NOMO-1 (cell line): ENCODE measurements around the gene THRA.
A peak's percentile ranks its signal among the peaks of the same experiment; 100 is the strongest.

ENCODE experiments used
- DNase-seq, 2 experiments: peaks; one replicate each; lab custom pipeline; 2025; ENCODE audit not compliant: unreplicated experiment in 2 of 2; lab: John Stamatoyannopoulos, UW

Gene THRA

DNA sequence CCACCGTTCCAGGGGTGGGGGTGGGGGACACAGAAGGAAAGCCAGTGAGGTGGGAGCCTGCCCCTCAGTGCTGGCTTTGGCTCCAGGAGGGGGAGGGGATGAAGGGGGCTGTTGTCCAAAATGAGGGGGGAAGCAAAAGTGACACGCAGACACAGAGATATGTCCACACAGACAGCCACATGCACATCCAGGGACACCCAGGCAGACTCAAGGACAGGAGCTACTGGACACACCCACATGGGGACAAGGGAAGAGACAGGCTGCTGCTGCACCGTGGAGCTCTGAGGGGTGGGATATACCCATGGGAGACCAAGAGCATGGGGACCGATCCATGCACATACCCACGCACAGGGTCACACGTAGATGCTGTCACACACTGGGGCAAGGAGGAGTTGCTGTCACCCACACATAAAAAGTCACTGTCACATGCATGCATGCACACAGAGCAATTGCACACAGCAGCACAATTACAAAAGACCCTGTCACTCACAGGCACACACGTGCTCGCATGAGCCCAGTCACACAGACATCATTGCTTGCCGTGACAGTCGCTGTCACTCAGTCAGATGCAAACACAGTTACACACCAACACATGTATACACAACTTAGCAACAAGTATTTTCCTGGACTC lies 1.3 kb downstream of the THRA start:
- no peak for DNase-seq

DNA sequence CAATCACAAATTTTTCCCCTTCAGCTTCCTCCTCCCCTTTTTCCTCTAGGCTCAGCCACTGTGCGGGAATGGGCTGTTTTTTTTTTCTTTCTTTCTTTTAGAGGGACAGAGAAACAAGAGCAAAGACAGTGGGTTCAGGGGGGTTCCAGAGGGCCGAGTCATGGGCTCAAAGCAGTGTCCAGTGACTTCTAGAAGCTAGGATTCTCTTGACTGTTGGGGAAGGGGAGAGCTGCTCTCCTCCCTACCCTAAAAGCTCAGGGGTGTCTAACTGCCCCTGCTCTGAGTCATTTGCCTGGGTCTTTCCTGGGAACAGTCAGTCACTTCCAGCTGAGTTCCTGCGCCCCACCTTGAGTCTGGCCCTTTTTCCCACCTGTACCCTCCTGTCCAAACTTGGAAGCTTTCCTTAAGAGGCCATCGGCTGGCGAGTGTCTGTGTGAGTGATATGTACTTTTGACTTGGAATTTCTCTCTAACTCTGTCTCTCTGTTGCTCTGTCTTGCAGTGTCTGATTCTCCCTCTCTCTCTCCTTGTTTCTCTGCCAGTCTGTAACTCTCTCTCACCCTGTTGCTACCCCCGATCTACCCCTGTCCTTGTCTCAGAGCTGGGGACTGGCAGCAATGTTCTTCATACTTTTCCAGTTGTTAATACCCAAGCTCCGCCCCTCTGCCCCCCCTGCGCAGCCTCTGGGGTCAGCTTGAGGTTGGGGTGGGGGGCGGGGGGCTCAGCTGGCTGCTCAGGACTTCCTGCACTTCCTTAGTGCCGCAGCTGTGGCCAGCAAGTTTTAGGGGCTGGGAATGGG lies 2.4 kb downstream of the THRA start:
- DNase-seq, result no peak

DNA sequence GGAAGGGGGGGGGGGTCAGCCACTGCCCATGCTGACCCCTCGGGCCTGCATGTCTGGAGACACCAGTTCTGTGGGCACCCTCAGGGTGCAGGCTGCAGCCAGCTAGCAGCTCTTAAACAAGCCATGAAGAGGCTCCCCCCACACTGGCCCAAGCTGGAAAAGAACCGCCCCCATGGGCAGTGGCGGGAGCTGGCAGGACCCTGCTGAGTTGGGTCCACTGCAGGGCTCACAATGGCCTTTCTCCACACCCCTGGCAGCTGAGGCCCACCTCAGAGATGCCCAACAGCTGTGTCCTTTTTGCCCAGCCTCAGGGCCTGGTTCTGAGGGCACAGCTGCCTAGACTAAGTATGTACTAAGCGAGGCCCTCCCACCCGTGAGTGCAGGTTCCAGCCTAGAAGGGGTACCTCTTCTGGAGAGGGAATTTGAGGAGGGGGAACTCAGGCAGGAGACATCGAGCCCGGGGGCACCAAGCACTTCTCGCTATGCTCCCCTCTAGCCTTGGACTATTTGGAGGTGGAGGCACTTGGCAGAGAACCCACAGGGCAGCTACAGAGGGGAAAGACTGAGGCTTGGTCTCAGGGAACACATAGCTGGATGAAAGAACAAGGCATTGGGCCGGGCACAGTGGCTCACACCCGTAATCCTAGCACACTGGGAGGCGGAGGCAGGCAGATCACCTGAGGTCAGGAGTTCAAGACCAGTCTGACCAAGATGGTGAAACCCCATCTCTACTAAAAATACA lies 3.2 kb downstream of the THRA start:
- no peak for DNase-seq

DNA sequence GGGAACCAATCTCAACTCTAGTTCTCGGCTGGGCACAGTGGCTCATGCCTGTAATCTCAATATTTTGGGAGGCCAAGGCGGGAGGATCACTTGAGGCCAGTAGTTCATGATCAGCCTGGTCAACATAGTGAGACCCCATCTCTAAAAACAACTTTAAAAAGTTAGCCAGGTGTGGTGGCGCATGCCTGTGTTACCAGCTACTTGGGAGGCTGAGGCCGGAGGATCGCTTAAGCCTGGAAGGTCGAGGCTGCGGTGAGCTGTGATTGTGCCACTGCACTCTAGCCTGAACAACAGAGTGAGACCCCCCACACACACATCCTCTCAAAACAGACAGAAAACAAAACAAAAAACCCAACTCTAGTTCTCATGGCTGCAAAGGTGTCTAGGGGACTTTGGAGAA lies 4.9 kb downstream of the THRA start:
- DNase-seq, result no peak

DNA sequence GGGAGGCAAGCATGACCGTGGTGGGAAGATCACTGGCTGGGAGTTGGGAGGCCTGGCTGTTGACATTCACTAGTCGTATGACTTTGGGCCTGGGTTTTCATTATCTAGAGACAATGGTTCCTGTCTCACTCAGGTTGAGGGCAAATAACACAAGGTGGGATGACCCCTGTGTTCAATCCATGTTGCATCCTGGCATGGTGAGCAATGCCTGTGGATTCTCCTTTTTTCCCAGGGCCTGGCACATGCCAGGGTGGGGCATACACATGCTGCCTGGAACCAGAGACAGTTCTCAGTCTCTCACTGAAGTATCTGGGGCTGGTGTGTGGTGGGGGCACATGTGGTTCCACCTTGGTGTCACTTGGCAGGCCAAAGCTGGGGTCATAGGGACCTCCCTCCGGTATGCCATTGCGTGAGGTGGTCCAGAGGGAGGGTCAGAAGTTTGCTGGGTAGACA lies 5.4 kb downstream of the THRA start:
- DNase-seq, result no peak

DNA sequence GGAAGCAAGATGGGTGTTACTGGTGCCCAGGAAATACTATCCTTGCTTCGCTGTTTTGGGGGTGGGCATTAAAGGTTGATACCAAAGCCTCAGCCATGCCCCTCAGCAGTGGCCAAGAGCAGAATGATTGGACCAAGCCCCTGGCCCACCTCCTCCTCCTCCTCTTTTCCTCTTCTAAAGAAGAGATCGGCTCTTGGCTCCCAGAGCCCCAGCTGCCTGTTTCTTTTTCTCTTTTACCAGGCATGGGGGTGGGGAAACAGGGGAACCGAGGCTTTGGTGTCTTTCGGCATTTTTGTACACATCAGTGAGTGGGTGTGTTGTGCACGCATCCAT lies 5.8 kb downstream of the THRA start:
- no peak for DNase-seq

DNA sequence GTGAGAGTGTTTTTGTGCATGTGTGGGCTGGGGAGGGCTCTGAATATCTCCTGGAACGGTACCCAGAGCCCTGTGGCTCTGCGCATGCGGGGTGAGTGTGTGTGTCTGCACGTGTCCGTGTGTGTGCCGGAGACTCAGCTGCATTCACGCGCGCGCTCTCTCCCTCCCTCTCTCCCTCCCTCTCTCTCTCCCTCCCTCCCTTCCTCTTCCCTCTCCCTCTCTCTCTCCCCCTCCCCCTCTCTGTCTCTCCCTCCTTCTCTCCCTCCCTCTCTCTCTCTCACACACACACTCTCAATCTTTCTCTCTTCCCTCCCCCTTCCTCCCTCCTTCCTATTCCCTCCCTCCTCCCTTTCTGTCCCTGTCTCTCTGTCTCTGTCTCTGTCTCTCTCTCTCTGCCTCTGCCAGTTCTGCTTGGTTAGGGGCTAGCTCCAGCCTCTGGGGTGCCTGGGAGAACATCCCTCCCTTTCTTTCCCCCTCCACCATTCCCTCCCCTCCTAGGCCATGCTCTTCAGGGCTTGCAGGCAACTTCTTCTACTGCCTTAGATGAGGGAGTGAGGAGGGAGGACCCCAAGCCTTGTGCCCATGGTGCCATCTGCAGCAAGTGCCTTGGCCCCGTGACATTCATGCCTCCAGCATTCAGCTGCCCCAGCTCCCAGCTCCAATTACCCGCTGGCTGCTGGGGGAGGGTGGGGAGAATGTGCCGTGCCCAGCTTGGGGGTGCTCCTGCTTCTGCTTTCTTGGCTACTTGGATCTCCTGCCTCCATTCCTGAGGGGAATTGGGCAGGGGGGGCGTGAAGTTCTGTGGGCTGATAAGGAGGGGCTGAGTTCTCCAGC lies 6.4 kb downstream of the THRA start:
- peak in 1 of 2 experiments; percentile 19 for DNase-seq

DNA sequence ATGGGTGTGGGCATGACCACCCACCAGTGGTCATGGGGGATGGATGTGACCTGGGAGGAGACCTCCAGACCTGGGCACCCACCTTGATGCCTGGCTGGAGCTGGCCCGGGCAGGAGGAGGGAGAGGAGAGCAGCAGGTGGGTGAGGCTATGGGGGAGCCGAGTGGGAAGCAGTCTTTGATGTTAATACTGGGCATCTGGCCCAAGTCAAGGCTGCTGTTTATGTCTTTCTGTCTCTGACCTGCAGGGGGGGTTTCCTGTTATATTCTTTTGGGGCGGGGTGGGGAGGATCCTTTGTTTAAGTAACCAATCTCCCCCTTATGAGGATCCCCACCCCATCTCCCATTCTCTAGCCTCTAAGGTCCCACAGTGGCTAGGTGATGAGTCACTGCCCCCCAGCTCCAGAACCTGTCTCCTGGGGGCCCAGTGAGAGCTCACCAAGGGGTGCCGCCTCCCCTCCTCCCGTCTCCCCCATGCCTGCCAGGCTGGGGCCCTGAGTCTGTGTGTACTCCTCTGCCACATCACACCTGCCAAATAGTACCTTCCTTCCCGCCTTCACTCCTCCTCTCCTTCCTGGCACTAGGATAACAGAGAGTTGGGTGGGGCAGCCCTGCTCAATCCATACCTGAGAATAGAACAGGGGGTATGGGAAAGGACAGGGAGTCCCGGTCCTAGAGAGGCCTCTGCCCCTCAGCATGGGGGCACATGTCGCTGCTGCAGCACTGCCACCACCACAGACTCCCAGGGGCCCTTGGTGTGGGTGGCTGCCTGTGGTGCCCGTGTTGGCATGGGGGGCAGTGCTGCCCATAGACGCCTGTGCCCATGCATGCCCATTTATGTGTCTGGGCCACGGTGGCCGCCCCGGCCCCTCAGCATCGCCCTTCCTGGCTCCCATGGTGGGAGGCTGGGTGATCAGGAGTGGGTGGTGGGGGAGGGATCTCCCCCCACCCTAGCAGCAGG lies 7.3 kb downstream of the THRA start:
- DNase-seq, result no peak

DNA sequence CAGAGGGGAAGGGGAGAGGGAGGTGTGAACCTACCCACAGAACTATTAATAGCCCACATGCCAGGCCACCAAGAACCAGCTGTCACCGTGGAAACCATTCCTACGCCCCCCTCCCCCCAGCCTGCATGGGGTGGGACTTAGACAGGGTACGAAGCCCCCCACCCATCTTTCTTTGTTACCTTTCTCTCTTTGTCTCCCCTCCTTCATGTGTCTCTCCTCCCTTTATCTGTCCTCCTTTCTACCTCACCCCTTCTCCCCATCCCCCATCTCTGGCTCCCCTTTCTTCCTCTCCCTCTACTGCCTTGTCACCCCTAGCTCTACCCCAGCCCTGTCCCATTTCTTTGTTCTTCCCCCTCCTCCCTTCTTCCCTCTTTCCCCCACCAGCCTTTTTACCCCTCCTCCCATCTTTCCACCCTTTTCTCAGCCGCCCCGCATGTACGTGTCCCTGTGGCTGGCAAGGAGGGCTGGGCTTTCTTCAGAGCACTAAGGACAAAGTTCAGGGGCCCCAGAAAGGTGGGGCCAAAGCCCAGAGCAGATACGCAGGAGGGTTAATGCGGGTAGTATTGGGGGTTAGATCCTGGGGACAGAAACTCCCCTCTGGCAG lies 8.0 kb downstream of the THRA start:
- no peak for DNase-seq

DNA sequence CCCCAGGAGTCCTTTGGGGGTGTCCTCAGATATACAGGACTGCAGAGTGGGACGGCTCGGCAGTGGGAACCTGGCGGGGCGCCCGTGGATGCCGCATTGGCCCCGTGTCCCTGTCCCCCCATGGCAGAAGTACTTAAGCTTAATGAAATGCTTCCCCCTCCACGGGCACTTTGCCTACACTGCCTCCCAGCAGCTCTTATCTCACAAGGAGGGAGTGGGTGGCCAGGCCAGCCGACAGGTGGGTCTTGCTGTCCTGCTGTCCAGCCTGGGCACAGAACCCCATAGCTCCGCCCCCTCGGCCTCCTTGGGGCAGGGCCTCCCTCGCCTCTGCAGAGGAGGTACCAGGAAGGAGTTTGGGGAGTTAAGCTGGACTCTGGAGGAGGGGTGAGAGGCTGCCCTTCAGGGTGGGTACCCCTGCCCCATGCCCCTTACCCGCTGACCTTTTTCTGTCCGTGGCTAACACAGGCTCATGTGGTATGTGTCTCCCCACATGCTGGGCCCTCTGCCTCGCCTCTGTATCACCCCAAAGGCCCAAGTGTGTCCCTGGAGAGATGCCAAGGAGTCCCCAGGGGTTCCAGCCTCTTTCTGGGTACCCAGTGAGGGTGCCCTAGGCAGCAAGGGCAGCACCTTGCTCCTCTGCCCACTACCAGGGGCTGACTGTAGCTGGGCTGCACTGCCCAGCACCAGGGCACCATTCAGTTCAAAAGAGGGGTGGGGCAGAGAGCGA lies 8.7 kb downstream of the THRA start:
- DNase-seq, result no peak

DNA sequence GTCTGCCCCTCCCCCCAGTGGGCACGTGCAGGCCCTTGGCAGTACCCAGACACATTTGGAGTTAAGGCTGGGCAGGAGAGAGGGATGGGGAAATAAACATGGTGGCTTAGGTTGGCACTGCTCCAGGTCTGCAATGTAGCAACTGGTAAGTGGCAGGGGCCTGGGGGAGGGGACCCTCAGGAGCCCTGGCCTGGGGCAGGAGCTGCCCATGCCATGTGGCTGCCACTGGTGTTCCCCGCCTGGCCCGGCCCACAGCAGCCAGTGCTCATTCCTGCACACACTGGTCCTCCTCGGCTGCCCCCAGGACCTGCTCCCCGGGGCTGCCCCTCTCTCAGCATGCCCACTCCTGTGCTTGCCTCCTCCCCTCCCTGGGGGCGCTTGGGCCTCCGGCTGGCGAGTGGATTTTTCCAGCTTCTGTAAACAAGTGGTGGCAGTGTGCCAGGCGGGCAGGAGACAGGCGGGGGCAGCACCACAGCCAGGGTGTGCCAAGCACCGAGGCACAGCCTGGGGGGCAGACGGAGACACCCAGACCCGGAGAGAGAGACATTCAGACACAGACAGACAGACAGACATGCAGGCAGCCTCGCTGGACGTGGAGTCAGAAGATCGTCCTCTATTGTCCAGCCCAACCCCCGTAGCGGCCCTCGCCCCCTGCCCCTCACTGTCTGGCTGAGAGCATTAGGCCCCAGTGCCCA lies 9.4 kb downstream of the THRA start:
- no peak for DNase-seq

DNA sequence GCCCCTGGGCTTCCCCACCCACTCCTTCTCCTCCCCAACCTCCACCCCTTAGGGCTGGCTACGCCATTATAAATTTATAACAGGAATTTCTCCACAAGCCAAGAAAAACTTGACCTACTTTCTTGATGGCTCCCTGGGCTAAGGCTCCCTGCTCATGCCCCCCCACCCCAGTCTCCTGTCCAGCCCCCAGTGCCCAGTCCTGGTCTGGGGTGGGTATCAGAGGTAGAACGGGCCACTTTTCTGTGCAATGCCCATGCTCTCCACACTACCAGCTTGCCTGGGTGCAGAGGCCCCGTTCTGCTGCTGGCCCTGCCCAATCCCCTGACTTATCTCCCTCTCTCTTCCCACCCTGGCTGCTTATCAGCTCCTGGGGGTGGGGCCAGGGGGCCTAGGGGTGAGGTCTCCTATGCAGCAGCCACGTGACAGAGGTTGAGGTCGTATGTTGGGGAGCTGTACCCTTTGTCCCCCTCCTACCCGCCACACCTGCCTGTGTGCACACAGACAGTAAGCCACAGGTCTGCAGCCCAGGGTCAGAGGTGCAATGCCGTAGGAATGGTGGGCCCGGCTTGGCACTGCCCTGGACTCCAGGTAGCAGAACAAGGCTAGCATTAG lies 10.1 kb downstream of the THRA start:
- DNase-seq, result no peak

DNA sequence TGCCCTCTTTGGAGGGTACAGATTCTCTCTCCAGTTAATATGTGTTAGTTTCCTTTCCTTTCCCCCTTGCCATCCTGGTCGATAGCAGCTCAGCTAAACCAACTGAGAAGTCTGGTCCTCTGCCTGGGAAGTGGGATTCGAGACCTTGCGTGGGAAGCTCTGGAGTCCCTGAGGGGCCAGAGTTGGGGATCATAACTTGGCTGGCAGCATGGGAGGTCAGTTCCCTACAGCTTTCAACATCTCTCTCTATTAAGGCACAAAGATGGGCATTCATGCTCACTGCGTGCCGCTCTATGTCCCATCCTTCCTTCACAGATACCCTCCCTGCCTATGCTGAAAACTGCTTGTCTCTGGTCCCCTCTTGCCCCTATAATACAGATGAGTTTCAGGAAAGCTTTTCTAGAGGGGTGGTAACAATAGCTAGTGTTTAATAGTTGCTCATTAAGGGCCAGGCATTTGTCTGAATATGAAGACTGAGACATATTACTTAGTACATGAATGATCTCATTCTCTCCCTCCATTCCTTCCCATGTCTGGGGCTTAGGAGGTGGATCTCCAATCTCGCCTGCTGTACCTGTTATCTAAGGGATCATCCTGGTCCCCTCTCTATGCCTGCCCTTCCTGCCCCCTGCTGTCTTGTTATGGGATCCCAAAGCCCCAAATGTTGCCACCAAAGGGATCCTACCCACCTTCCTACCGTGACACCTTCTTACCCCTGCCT lies 10.8 kb downstream of the THRA start:
- no peak for DNase-seq

DNA sequence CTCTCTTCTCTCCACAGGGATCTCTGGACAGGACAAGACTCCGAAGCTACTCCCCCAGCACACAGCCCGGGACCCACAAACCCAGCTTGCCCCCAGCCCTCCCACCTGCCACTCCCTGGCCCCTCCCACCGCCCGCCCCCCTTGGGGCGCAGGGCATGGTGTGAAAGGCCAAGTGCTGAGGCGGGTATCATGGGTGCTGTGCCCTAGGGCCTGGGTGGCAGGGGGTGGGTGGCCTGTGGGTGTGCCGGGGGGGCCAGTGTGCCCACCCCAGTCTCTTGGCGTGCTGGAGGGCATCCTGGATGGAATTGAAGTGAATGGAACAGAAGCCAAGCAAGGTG lies 11.4 kb downstream of the THRA start:
- DNase-seq, result no peak

DNA sequence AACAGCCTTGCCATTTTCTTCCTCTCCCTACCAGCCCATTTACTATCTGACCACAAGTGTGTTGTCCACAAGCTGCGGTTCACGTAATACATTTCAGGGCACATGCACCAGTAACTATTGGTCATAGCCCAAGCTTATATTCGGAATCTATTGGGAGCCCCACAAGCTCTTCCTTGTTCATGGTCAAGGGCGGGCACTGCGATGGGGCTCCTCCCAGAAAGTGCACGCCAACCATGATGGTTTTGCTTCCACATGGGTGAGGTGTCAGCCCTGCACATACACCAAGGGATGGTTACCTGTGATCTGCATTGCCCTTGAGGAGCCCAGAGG lies 12.1 kb downstream of the THRA start:
- no peak for DNase-seq

DNA sequence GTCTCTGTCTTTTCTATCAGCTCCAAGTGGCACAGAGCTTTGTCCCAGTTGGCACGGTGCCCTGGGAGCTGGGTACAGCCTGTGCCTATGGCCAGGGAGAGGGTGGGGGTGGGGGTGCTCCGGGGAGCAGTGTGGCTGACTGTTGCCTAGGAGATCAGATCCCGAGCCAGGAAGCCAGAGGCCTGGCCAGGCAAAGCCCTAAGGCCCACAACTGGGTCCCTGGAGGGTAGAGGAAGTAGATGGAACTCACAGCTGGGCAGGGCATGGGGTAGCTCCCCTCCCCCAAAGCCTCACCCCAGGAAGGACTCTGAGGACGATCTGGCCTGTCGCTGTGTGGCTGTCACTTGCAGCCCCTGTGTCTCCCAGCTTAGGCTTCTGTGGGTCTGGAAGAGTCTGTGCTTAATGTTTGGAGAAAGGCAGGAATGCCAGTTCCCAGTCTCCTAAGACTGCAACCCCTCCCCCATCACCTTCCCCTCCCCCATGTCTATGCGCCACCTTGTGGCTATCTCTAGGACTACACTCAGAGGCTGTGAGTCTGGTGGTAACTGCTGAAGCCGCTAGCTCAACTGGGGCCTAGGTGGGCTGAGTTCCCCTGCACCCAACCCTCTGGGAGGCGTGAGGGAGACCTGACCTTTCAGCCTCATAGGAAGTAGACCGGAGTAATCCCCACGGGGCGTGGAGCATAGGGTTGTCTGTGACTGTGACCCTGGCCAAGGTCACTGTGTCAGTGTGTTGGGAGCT lies 12.6 kb downstream of the THRA start:
- peak; percentile 31 to 33 for DNase-seq
